Endothelial cell of umbilical vein (primary cell): ENCODE measurements around the gene MRPS26. TPM values are rescaled to one million over a fixed set of nuclear protein-coding genes. Genes with fewer than 3 reads are reported as not detected.
"Not testable (repeated sequence)": the region's sequence is repeated elsewhere in the genome, so short reads cannot be mapped to it uniquely, and the experiment has no call there.

Source experiments
- BruUV-seq: library from RNA; stranded (reverse); fragments of 400-500 nt; replicated peaks from 2 replicates; lab custom pipeline; 2021; lab: Mats Ljungman, UMichigan
- CTCF ChIA-PET: fragments of 300-600, 350-600 bp; sonication (Branson Sonifier 250); formaldehyde crosslinking; loops from one replicate; lab custom pipeline; 2021; ENCODE audit warnings: antibody characterized with exemption, inconsistent platforms; lab: Charles Lee
- POLR2A ChIA-PET: fragments of 300-600, 350-600 bp; sonication (Branson Sonifier 250); formaldehyde crosslinking; loops from one replicate; lab custom pipeline; 2021; ENCODE audit warnings: antibody characterized with exemption, inconsistent platforms; lab: Charles Lee
- DNase-seq: peaks from one replicate; pipeline ENCODE4 v3.0.0-alpha.2; 2011; ENCODE audit warnings: low read depth, low spot score
- FAIRE-seq: peaks from 2 replicates; lab custom pipeline; 2011; peaks lifted over from hg19 to GRCh38; lab: Jason Lieb, UNC
- H2AFZ ChIP-seq: 2 replicates; pipeline ENCODE4 v1.6.0; 2012; ENCODE audit warnings: low read depth, low read length, control low read depth, inconsistent platforms
- H3K27ac ChIP-seq: 2 replicates; pipeline ENCODE4 v1.5.1; 2011; ENCODE audit warnings: low read depth, mild to moderate bottlenecking, control low read depth, low read length, moderate library complexity; ENCODE audit not compliant: insufficient read depth
- H3K27me3 ChIP-seq, 2 experiments: 2 replicates each; pipeline versions ENCODE4 v1.6.0 to v1.6.1; 2011; ENCODE audit warnings: low read length in 2 of 2, mixed read lengths in 1 of 2; ENCODE audit not compliant: control insufficient read depth in 2 of 2, insufficient read depth in 2 of 2
- H3K36me3 ChIP-seq, 2 experiments: 2 replicates in 1 of 2; 3 replicates in 1 of 2; pipeline ENCODE4 v1.5.1; 2011; ENCODE audit warnings: low read length in 2 of 2, mild to moderate bottlenecking in 1 of 2, moderate library complexity in 1 of 2; ENCODE audit not compliant: control insufficient read depth in 2 of 2, insufficient read depth in 2 of 2; ENCODE audit errors: extremely low read depth in 1 of 2
- H3K4me1 ChIP-seq: 3 replicates; pipeline ENCODE4 v1.5.1; 2011; ENCODE audit warnings: mild to moderate bottlenecking, low read length; ENCODE audit not compliant: control insufficient read depth, insufficient read depth; ENCODE audit errors: extremely low read depth
- H3K4me2 ChIP-seq: 2 replicates; pipeline ENCODE4 v1.6.1; 2011; ENCODE audit warnings: low read length, control low read depth, mixed read lengths; ENCODE audit not compliant: insufficient read depth
- H3K4me3 ChIP-seq, 3 experiments: fragments of 200-600 bp in 1 of 3; sonication (generic), shearing (Covaris generic) in 1 of 3; replicated peaks in 1 of 3; 2 replicates each; pipeline ENCODE4 v1.5.1; 2011 to 2016; ENCODE audit warnings: control low read depth in 3 of 3, low read length in 3 of 3, mild to moderate bottlenecking in 2 of 3, inconsistent platforms in 1 of 3, low read depth in 1 of 3, moderate library complexity in 1 of 3; ENCODE audit not compliant: insufficient read depth in 1 of 3
- H3K79me2 ChIP-seq: 2 replicates; pipeline ENCODE4 v1.6.0; 2012; ENCODE audit warnings: low read length, inconsistent platforms; ENCODE audit not compliant: control insufficient read depth, insufficient read depth
- H3K9ac ChIP-seq: replicated peaks from 2 replicates; pipeline ENCODE3; 2011; ENCODE audit warnings: low read length, control low read depth; ENCODE audit not compliant: insufficient read depth; ENCODE audit errors: extremely low read depth
- H3K9me1 ChIP-seq: replicated peaks from 3 replicates; pipeline ENCODE4 v1.6.0; 2011; ENCODE audit warnings: mild to moderate bottlenecking, low read length; ENCODE audit not compliant: control insufficient read depth, insufficient read depth; ENCODE audit errors: extremely low read depth
- H3K9me3 ChIP-seq: replicated peaks from 2 replicates; pipeline ENCODE4 v1.5.1; 2012; ENCODE audit warnings: low read length, inconsistent platforms; ENCODE audit not compliant: control insufficient read depth, insufficient read depth
- H4K20me1 ChIP-seq: replicated peaks from 2 replicates; pipeline ENCODE3; 2011; ENCODE audit warnings: mild to moderate bottlenecking, low read length; ENCODE audit not compliant: control insufficient read depth, insufficient read depth; ENCODE audit errors: extremely low read depth
- CTCF ChIP-seq, 2 donors: IDR thresholded peaks; 1 replicate in 1 of 2; 2 replicates in 1 of 2; pipeline ENCODE4 v1.5.1; 2011; ENCODE audit warnings: low read length in 2 of 2, mild to moderate bottlenecking in 2 of 2, moderate library complexity in 2 of 2, control low read depth in 1 of 2, inconsistent platforms in 1 of 2, low read depth in 1 of 2; ENCODE audit not compliant: insufficient read depth in 1 of 2; ENCODE audit errors: extremely low read depth in 1 of 2
- EZH2 ChIP-seq: IDR thresholded peaks from 2 replicates; pipeline ENCODE4 v1.6.1; 2012; ENCODE audit warnings: borderline replicate concordance, low read depth, mild to moderate bottlenecking, moderate library complexity, low read length, inconsistent platforms; ENCODE audit not compliant: severe bottlenecking
- FOS ChIP-seq: IDR thresholded peaks from 2 replicates; pipeline ENCODE4 v1.6.1; 2011; ENCODE audit warnings: mild to moderate bottlenecking, low read length, moderate library complexity, borderline replicate concordance; ENCODE audit not compliant: insufficient read depth
- GATA2 ChIP-seq: IDR thresholded peaks from 2 replicates; pipeline ENCODE4 v1.7.0; 2011; ENCODE audit warnings: low read depth, mild to moderate bottlenecking, moderate library complexity, mixed read lengths, low read length; ENCODE audit not compliant: insufficient read length, insufficient read depth
- JUN ChIP-seq: IDR thresholded peaks from 2 replicates; pipeline ENCODE4 v1.6.1; 2011; ENCODE audit warnings: borderline replicate concordance, low read depth; ENCODE audit not compliant: insufficient read length, insufficient read depth
- MAX ChIP-seq: IDR thresholded peaks from 2 replicates; pipeline ENCODE4 v1.6.1; 2011; ENCODE audit not compliant: insufficient read depth, insufficient read length
- MYC ChIP-seq: IDR thresholded peaks from one replicate; pipeline ENCODE4 v1.6.1; 2011; ENCODE audit warnings: mild to moderate bottlenecking, low read depth, low read length
- POLR2A ChIP-seq: IDR thresholded peaks from 2 replicates; pipeline ENCODE4 v1.6.1; 2012; ENCODE audit warnings: low read depth, mild to moderate bottlenecking, control low read depth, low read length
- POLR2AphosphoS5 ChIP-seq: IDR thresholded peaks from 2 replicates; pipeline ENCODE4 v1.6.1; 2012; ENCODE audit warnings: low read depth, mild to moderate bottlenecking, control low read depth, low read length, moderate library complexity; ENCODE audit not compliant: insufficient read depth
- dilution Hi-C: fragments of 300-500 bp; cut with MboI; formaldehyde crosslinking; loops from one replicate; pipeline ENCODE4 v1.15.0; 2019; ENCODE audit warnings: low sequenced_read_pairs; ENCODE audit not compliant: extremely low pct_ligation_motif_present
- intact Hi-C: fragments of 100-400 bp; cut with micrococcal nuclease; formaldehyde crosslinking; loops from one replicate; pipeline ENCODE4 v1.10.0; 2022
- polyA plus RNA-seq, 4 experiments: library from polyadenylated mRNA; depleted of rRNA in 3 of 4; stranded (reverse) in 3 of 4; unstranded in 1 of 4; fragments of >200 nt; gene quantifications; 2 replicates each; pipeline versions ENCODE4 v1.2.1 to v1.2.3, GENCODE V29; 2011 to 2012; ENCODE audit warnings: missing spikeins in 1 of 4
- total RNA-seq: library from RNA; stranded (reverse); gene quantifications from 2 replicates; pipeline ENCODE4 v1.2.3, GENCODE V29; 2021

MRPS26 gene
- total and polyA plus RNA-seq, 2 donors (not counting 3 experiments of a cell fraction or from before 2014, with no cell fraction given): 41.0 to 43.9 TPM

- POLR2A ChIA-PET: no interaction called here
- no peak overlapping the region for H2AFZ ChIP-seq
- H3K9ac ChIP-seq: no peak overlapping the region
- no peaks in the 10 kb centered on the region for H3K4me1 ChIP-seq
- H3K4me2 ChIP-seq: no peak overlapping the region
- no peak for DNase-seq
- dilution Hi-C loops: no loop called here
- no peaks in the 10 kb centered on the region for H3K27me3 ChIP-seq
- no peak for FAIRE-seq
- no peak overlapping the region for H3K27ac ChIP-seq
- intact Hi-C loops: no loop called here
- no peaks in the 10 kb centered on the region for H3K79me2 ChIP-seq
- CTCF ChIA-PET: no interaction called here
- no peak overlapping the region for H3K4me3 ChIP-seq
- no TSS peak for BruUV-seq
- H3K9me1 ChIP-seq: no peaks in the 10 kb centered on the region
- no peaks in the 10 kb centered on the region for H3K36me3 ChIP-seq
- H3K9me3 ChIP-seq: no peaks in the 10 kb centered on the region
- H4K20me1 ChIP-seq: no peaks in the 10 kb centered on the region
- TF ChIP-seq POLR2AphosphoS5 (no peak), POLR2A (no peak), EZH2 (no peak), JUN (no peak), MAX (no peak), FOS (no peak), GATA2 (no peak), CTCF (IDR thresholded peaks at IDR 0.05; ENCODE audit: extremely low read depth in 1 of 2, insufficient read depth in 1 of 2, low read depth in 1 of 2, low read length in 2 of 2) (no peak), MYC (no peak)
These were observed 13.6 kb downstream of the MRPS26 start for GRCh38 chr20:3059489-3059888.

- intact Hi-C loops, H3K79me2 ChIP-seq, DNase-seq, POLR2A ChIA-PET, H3K9ac ChIP-seq, FAIRE-seq, H3K4me1 ChIP-seq, H3K9me3 ChIP-seq, H3K36me3 ChIP-seq, H3K4me2 ChIP-seq, H3K27ac ChIP-seq, BruUV-seq, H3K4me3 ChIP-seq, H4K20me1 ChIP-seq, H3K27me3 ChIP-seq, dilution Hi-C loops, H2AFZ ChIP-seq, H3K9me1 ChIP-seq: not testable (repeated sequence)
- CTCF ChIA-PET: interaction anchor here (3.5 kb wide), 1 partner anchor 10 kb away, joined by 17 read pairs; no protein-coding TSS in a partner anchor
These were observed 18.3 kb downstream of the MRPS26 start for GRCh38 chr20:3064119-3064518.
